NB4 (cell line): ENCODE data around the gene STK40.

Experiments
- DNase-seq: peaks from one replicate; pipeline ENCODE4 v3.0.0; 2010; ENCODE audit warnings: low read depth
- H3K4me3 ChIP-seq: one replicate; pipeline ENCODE4 v1.5.1; 2011; ENCODE audit warnings: mild to moderate bottlenecking, low read depth, low read length, moderate library complexity
- CTCF ChIP-seq: IDR thresholded peaks from one replicate; pipeline ENCODE4 v1.5.1; 2012; ENCODE audit warnings: low read depth, low read length
- MYC ChIP-seq: IDR thresholded peaks from 2 replicates; pipeline ENCODE4 v1.6.1; 2011; ENCODE audit warnings: low read depth, low read length
- POLR2A ChIP-seq: IDR thresholded peaks from 2 replicates; pipeline ENCODE4 v1.6.1; 2011; ENCODE audit warnings: mild to moderate bottlenecking; ENCODE audit not compliant: insufficient read length; ENCODE audit errors: extremely low read depth
- TF ChIP-seq, protein P1 (sequence below): IDR thresholded peaks from 2 replicates; pipeline ENCODE4 v1.6.1; 2011; ENCODE audit warnings: low read depth, low read length

STK40 gene

DNA sequence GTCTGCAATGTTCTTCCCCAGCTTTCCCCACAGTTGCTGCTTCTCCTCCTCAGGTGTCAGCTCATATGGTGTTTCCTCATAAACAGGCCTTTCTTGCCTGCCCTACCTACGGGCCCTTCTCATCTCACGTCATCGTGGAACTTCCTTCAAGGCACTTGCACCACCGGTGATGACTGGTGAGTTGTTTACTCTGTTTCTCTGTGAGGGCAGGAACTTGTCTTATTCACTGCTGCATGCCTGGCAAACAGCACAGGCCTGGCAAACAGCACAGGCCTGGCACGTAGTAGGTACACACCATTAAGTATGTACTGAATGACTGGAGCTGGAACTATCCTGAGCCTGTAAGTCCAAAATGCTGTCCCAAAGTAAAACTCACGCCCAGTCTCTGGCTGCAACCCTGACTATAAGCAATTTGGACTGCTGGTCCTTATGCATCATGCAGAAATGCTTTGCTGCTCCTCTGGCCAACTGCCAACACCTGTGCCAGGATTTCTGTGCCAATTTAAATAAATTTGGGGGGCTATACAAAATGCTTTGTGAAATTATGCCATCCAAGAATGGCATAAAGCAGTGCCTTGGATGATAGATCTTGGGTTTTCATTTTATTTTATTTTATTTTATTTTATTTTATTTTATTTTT, 25.7 kb downstream of the STK40 start:
- DNase-seq, result no peak
- no peak overlapping the region for H3K4me3 ChIP-seq
- TF ChIP-seq, protein P1, sequence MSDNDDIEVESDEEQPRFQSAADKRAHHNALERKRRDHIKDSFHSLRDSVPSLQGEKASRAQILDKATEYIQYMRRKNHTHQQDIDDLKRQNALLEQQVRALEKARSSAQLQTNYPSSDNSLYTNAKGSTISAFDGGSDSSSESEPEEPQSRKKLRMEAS, result no peak
- TF ChIP-seq POLR2A, result no peak
- no peak for TF ChIP-seq CTCF
- TF ChIP-seq MYC, result no peak

GRCh38 chr1:36359383-36359782, 26.3 kb downstream of the STK40 start:
- no peak for TF ChIP-seq CTCF
- TF ChIP-seq, protein P1, result no peak
- no peak for TF ChIP-seq MYC
- TF ChIP-seq POLR2A, result no peak
- DNase-seq, result no peak

DNA sequence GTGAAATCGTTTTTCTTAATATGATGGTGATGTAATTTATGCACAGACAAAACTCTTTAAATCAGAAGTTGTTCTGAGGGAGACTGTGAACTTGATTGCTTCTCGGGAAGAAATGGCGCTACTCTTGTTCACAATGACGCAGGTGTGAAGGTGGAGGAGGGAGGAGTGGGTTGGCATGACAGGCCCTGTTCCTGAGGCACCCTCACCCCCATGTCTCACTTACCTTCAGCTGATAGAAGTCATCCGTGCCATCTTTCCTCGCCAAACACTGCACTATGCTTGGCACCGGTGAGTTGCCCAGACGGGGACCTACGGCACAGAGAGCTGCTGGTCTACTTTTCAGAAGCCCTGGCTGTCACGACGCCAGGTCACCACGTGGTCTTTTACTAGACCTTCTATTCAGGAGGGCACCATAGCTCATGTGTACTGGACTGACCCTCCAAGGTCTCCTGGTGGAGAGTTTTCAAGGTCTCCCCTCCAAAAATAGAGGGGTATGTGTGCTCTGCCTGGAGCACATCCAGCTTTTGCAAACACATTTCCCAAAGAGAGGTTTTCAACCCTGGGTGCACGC, 27.1 kb downstream of the STK40 start:
- DNase-seq, result no peak
- no peak overlapping the region for H3K4me3 ChIP-seq
- TF ChIP-seq MYC, result no peak
- TF ChIP-seq, protein P1, result no peak
- no peak for TF ChIP-seq CTCF
- TF ChIP-seq POLR2A, result no peak

More at GRCh38 chr1:36359383-36359782, 26.3 kb downstream of the STK40 start:
- H3K4me3 ChIP-seq, result no peak overlapping the region

GRCh38 chr1:36355811-36356210, 29.9 kb downstream of the STK40 start:
- DNase-seq, result no peak

GRCh38 chr1:36354486-36354885, 31.2 kb downstream of the STK40 start:
- no peak overlapping the region for H3K4me3 ChIP-seq
- TF ChIP-seq, protein P1, result no peak
- TF ChIP-seq POLR2A (no peak), CTCF (no peak), MYC (no peak)
- DNase-seq, result no peak

More at GRCh38 chr1:36355811-36356210, 29.9 kb downstream of the STK40 start:
- no peak overlapping the region for H3K4me3 ChIP-seq
- no peak for TF ChIP-seq POLR2A
- no peak for TF ChIP-seq MYC
- no peak for TF ChIP-seq CTCF
- TF ChIP-seq, protein P1, result no peak
